ENCODE results near the gene BTNL9.

Gene BTNL9

GRCh38 chr5:181056431-181056830 lies 16.4 kb downstream of the BTNL9 start:
- H3K4me1 ChIP-seq (ENCODE audit: control insufficient read depth, insufficient read depth, low read length) = peaks cover 10% of the 10 kb centered on the region
- no peak overlapping the region for H3K4me3 ChIP-seq (ENCODE audit: low read length)
- H3K27me3 ChIP-seq (ENCODE audit: control insufficient read depth, insufficient read depth, low read length) = peaks cover 85% of the 10 kb centered on the region

GRCh38 chr5:181058321-181058720 lies 18.3 kb downstream of the BTNL9 start:
- Histone ChIP-seq H3K9ac (ENCODE audit: low read length) (no peak overlapping the region), H3K4me1 (ENCODE audit: control insufficient read depth, insufficient read depth, low read length) (peaks cover 9% of the 10 kb centered on the region), H3K4me3 (ENCODE audit: low read length) (no peak overlapping the region), H3K9me3 (ENCODE audit: control insufficient read depth, low read length) (no peaks in the 10 kb centered on the region), H3K27me3 (ENCODE audit: control insufficient read depth, insufficient read depth, low read length) (peaks cover 84% of the 10 kb centered on the region), H3K36me3 (ENCODE audit: control insufficient read depth, insufficient read depth, low read length) (no peaks in the 10 kb centered on the region)

More at GRCh38 chr5:181056431-181056830, 16.4 kb downstream of the BTNL9 start:
- no peaks in the 10 kb centered on the region for H3K9me3 ChIP-seq (ENCODE audit: control insufficient read depth, low read length)
- no peak overlapping the region for H3K9ac ChIP-seq (ENCODE audit: low read length)
- no peaks in the 10 kb centered on the region for H3K36me3 ChIP-seq (ENCODE audit: control insufficient read depth, insufficient read depth, low read length)

- Histone ChIP-seq H3K4me1 (ENCODE audit: control insufficient read depth, insufficient read depth, low read length) (peaks cover 4% of the 10 kb centered on the region), H3K9ac (ENCODE audit: low read length) (no peak overlapping the region), H3K27me3 (ENCODE audit: control insufficient read depth, insufficient read depth, low read length) (peaks cover 79% of the 10 kb centered on the region), H3K9me3 (ENCODE audit: control insufficient read depth, low read length) (no peaks in the 10 kb centered on the region), H3K4me3 (ENCODE audit: low read length) (no peak overlapping the region), H3K36me3 (ENCODE audit: control insufficient read depth, insufficient read depth, low read length) (no peaks in the 10 kb centered on the region)
Observed at GRCh38 chr5:181058786-181059296, 18.8 kb downstream of the BTNL9 start.

- H3K9me3 ChIP-seq (ENCODE audit: control insufficient read depth, low read length) = no peaks in the 10 kb centered on the region
- H3K27me3 ChIP-seq (ENCODE audit: control insufficient read depth, insufficient read depth, low read length) = peaks cover 72% of the 10 kb centered on the region
- H3K4me3 ChIP-seq (ENCODE audit: low read length) = no peak overlapping the region
- H3K36me3 ChIP-seq (ENCODE audit: control insufficient read depth, insufficient read depth, low read length) = no peaks in the 10 kb centered on the region
- H3K9ac ChIP-seq (ENCODE audit: low read length) = no peak overlapping the region
- peaks cover 3% of the 10 kb centered on the region for H3K4me1 ChIP-seq (ENCODE audit: control insufficient read depth, insufficient read depth, low read length)
Observed at GRCh38 chr5:181059297-181060230, 19.5 kb downstream of the BTNL9 start.

GRCh38 chr5:181060231-181060590 lies 20.1 kb downstream of the BTNL9 start:
- Histone ChIP-seq H3K9me3 (ENCODE audit: control insufficient read depth, low read length) (no peaks in the 10 kb centered on the region), H3K4me1 (ENCODE audit: control insufficient read depth, insufficient read depth, low read length) (peaks cover 3% of the 10 kb centered on the region), H3K9ac (ENCODE audit: low read length) (no peak overlapping the region), H3K27me3 (ENCODE audit: control insufficient read depth, insufficient read depth, low read length) (peaks cover 65% of the 10 kb centered on the region), H3K36me3 (ENCODE audit: control insufficient read depth, insufficient read depth, low read length) (no peaks in the 10 kb centered on the region), H3K4me3 (ENCODE audit: low read length) (no peak overlapping the region)

- peaks cover 3% of the 10 kb centered on the region for H3K4me1 ChIP-seq (ENCODE audit: control insufficient read depth, insufficient read depth, low read length)
- no peaks in the 10 kb centered on the region for H3K9me3 ChIP-seq (ENCODE audit: control insufficient read depth, low read length)
- H3K36me3 ChIP-seq (ENCODE audit: control insufficient read depth, insufficient read depth, low read length) = no peaks in the 10 kb centered on the region
- H3K4me3 ChIP-seq (ENCODE audit: low read length) = no peak overlapping the region
- H3K9ac ChIP-seq (ENCODE audit: low read length) = no peak overlapping the region
- peaks cover 60% of the 10 kb centered on the region for H3K27me3 ChIP-seq (ENCODE audit: control insufficient read depth, insufficient read depth, low read length)
Observed at GRCh38 chr5:181060924-181061323, 20.9 kb downstream of the BTNL9 start.

- Histone ChIP-seq H3K4me3 (ENCODE audit: low read length) (no peak overlapping the region), H3K9me3 (ENCODE audit: control insufficient read depth, low read length) (no peaks in the 10 kb centered on the region), H3K9ac (ENCODE audit: low read length) (no peak overlapping the region), H3K36me3 (ENCODE audit: control insufficient read depth, insufficient read depth, low read length) (no peaks in the 10 kb centered on the region), H3K27me3 (ENCODE audit: control insufficient read depth, insufficient read depth, low read length) (peaks cover 57% of the 10 kb centered on the region), H3K4me1 (ENCODE audit: control insufficient read depth, insufficient read depth, low read length) (peaks cover 3% of the 10 kb centered on the region)
Observed at GRCh38 chr5:181061645-181062044, 21.6 kb downstream of the BTNL9 start.

GRCh38 chr5:181062631-181063030 lies 22.6 kb downstream of the BTNL9 start:
- H3K27me3 ChIP-seq (ENCODE audit: control insufficient read depth, insufficient read depth, low read length) = peaks cover 54% of the 10 kb centered on the region

GRCh38 chr5:181063514-181063913 lies 23.4 kb downstream of the BTNL9 start:
- peaks cover 3% of the 10 kb centered on the region for H3K4me1 ChIP-seq (ENCODE audit: control insufficient read depth, insufficient read depth, low read length)

More at GRCh38 chr5:181062631-181063030, 22.6 kb downstream of the BTNL9 start:
- H3K9me3 ChIP-seq (ENCODE audit: control insufficient read depth, low read length) = no peaks in the 10 kb centered on the region
- no peak overlapping the region for H3K9ac ChIP-seq (ENCODE audit: low read length)
- H3K4me1 ChIP-seq (ENCODE audit: control insufficient read depth, insufficient read depth, low read length) = peaks cover 3% of the 10 kb centered on the region
- no peak overlapping the region for H3K4me3 ChIP-seq (ENCODE audit: low read length)
- no peaks in the 10 kb centered on the region for H3K36me3 ChIP-seq (ENCODE audit: control insufficient read depth, insufficient read depth, low read length)

GRCh38 chr5:181064987-181065386 lies 24.9 kb downstream of the BTNL9 start:
- H3K9ac ChIP-seq (ENCODE audit: low read length) = no peak overlapping the region
- H3K9me3 ChIP-seq (ENCODE audit: control insufficient read depth, low read length) = no peaks in the 10 kb centered on the region
- no peaks in the 10 kb centered on the region for H3K4me1 ChIP-seq (ENCODE audit: control insufficient read depth, insufficient read depth, low read length)
- H3K36me3 ChIP-seq (ENCODE audit: control insufficient read depth, insufficient read depth, low read length) = no peaks in the 10 kb centered on the region
- no peak overlapping the region for H3K4me3 ChIP-seq (ENCODE audit: low read length)
- peaks cover 36% of the 10 kb centered on the region for H3K27me3 ChIP-seq (ENCODE audit: control insufficient read depth, insufficient read depth, low read length)

More at GRCh38 chr5:181063514-181063913, 23.4 kb downstream of the BTNL9 start:
- peaks cover 47% of the 10 kb centered on the region for H3K27me3 ChIP-seq (ENCODE audit: control insufficient read depth, insufficient read depth, low read length)
- H3K36me3 ChIP-seq (ENCODE audit: control insufficient read depth, insufficient read depth, low read length) = no peaks in the 10 kb centered on the region
- no peaks in the 10 kb centered on the region for H3K9me3 ChIP-seq (ENCODE audit: control insufficient read depth, low read length)
- no peak overlapping the region for H3K9ac ChIP-seq (ENCODE audit: low read length)
- H3K4me3 ChIP-seq (ENCODE audit: low read length) = no peak overlapping the region

- no peak overlapping the region for H3K9ac ChIP-seq (ENCODE audit: low read length)
- H3K36me3 ChIP-seq (ENCODE audit: control insufficient read depth, insufficient read depth, low read length) = no peaks in the 10 kb centered on the region
- no peak overlapping the region for H3K4me3 ChIP-seq (ENCODE audit: low read length)
- peaks cover 21% of the 10 kb centered on the region for H3K27me3 ChIP-seq (ENCODE audit: control insufficient read depth, insufficient read depth, low read length)
- no peaks in the 10 kb centered on the region for H3K4me1 ChIP-seq (ENCODE audit: control insufficient read depth, insufficient read depth, low read length)
- no peaks in the 10 kb centered on the region for H3K9me3 ChIP-seq (ENCODE audit: control insufficient read depth, low read length)
Observed at GRCh38 chr5:181069767-181070491, 29.9 kb downstream of the BTNL9 start.

- H3K4me3 ChIP-seq (ENCODE audit: low read length) = no peak overlapping the region
- H3K4me1 ChIP-seq (ENCODE audit: control insufficient read depth, insufficient read depth, low read length) = no peaks in the 10 kb centered on the region
- H3K27me3 ChIP-seq (ENCODE audit: control insufficient read depth, insufficient read depth, low read length) = peaks cover 21% of the 10 kb centered on the region
Observed at GRCh38 chr5:181070523-181070922, 30.5 kb downstream of the BTNL9 start.

More at GRCh38 chr5:181070523-181070922, 30.5 kb downstream of the BTNL9 start:
- Histone ChIP-seq H3K36me3 (ENCODE audit: control insufficient read depth, insufficient read depth, low read length) (no peaks in the 10 kb centered on the region), H3K9ac (ENCODE audit: low read length) (no peak overlapping the region), H3K9me3 (ENCODE audit: control insufficient read depth, low read length) (no peaks in the 10 kb centered on the region)
